CMK (cell line): Measurements from ENCODE around the gene LNPEP.

Experiments used
- DNase-seq: peaks from one replicate; pipeline ENCODE4 v3.0.0-alpha.2; 2010; ENCODE audit warnings: low read depth

Gene LNPEP

DNA sequence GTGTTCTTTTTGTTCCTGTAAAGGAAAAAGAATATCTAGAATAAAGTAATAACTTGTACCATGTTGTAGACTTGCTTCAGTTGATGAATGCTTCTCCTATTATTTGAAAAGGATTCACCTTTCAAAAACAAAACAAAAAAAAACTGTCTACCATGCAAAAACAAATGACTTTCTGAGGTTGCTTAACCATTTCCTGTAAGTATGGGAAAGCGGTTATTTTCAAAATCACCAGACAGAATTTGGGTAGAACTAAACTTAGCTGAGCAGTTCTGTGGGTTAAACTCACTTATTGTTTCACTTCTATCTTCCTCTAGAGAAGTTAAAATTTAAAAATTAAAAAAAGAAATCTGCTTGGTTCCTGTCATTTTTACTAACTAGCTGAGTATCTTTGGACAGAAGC is 25.2 kb downstream of the LNPEP start:
- DNase-seq: no peak

GRCh38 chr5:96962540-96962991 is 26.7 kb downstream of the LNPEP start:
- no peak for DNase-seq

DNA sequence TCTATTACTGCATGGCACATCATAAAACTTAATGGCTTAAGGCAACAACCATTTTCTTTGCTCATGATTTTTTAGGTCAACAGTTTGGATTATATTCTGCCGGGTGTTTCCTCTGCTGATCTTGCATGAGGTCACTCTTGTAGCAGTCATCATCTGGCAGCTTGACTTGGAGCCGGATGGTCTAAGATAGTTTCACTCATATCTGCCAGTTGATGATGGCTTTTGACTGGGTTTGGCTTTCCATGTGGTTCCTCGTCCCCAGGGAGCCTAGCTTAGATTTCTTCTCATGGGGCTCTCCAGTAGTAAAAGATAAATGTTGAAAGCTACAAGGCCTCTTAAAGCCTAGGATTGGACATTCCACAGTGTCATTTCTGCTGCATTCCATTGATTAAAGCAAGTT is 27.4 kb downstream of the LNPEP start:
- DNase-seq: peak; percentile 63

GRCh38 chr5:96966801-96967200 is 30.9 kb downstream of the LNPEP start:
- DNase-seq: no peak

GRCh38 chr5:96967400-96967799 is 31.5 kb downstream of the LNPEP start:
- no peak for DNase-seq

DNA sequence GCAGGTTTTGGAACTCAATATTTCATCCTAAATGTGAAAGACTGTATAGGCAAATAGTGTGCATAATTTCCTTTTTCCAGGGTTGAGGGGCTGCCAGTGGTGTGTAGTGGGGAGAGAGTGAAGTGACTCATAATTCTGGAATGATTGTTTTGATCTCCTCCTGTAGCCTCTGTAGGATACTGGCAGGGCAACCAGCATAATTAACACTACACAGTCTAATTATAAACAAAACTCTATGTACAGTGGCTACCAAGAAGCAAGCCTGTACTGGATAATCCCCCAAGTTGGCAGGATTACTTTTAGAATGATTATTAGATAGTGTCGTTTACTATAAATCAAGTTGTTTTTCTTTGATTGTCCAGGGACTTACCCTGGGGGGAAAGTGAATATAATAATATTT is 32.2 kb downstream of the LNPEP start:
- no peak for DNase-seq

- no peak for DNase-seq
Observed at GRCh38 chr5:96968614-96969013, 32.7 kb downstream of the LNPEP start.

DNA sequence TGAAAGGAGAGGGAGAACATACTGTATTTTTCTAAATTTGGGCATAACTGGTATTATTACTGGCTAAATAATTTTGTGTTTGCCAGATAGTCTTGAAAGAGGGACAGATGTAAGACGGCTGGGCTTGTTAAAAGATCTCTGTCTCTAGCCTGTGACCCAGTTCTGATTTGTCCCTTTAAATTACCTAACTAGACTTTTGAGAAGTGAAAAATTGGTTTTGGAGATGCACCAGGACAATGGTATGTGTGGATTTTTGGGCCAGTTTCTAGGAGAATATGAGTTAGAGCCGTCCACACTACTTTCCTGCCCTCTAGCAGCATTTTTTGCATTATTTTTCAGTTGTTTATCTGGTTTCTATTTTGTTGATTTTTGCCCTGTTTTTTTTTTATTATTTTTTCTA is 33.5 kb downstream of the LNPEP start:
- no peak for DNase-seq

DNA sequence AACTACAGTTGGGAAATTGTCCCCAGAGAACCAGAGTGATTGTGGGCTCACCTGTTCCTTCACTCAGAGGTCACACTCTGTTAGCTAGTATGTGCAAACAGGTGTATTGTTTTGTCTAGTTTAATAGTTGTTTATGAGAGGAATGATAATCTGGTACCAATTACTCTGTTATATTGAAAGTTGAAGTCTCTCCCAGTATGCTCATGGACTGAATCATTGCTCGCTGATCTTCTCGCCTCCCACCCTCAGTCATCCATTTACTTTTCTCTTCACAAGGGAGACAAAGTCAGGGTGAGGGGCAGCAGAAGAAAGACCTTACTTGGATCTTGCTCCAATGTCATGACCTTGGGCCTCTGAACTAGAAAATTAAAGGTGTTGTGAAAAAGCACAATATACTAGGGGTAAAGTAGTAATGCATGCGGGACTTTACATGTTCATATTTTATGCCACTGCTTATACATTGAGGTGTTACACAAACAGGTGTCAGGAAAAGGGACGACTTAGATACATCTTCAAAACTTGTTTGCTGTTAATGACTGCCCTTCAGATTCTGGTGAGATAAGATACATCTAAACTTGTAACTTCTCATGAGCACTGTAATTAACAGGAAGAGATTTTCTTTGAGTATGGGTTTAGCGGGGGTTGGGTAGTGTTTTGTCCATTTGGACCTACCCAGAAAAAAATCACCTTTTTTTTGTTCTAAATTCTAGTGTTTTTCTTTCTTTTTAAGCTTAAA is 36.9 kb downstream of the LNPEP start:
- no peak for DNase-seq

DNA sequence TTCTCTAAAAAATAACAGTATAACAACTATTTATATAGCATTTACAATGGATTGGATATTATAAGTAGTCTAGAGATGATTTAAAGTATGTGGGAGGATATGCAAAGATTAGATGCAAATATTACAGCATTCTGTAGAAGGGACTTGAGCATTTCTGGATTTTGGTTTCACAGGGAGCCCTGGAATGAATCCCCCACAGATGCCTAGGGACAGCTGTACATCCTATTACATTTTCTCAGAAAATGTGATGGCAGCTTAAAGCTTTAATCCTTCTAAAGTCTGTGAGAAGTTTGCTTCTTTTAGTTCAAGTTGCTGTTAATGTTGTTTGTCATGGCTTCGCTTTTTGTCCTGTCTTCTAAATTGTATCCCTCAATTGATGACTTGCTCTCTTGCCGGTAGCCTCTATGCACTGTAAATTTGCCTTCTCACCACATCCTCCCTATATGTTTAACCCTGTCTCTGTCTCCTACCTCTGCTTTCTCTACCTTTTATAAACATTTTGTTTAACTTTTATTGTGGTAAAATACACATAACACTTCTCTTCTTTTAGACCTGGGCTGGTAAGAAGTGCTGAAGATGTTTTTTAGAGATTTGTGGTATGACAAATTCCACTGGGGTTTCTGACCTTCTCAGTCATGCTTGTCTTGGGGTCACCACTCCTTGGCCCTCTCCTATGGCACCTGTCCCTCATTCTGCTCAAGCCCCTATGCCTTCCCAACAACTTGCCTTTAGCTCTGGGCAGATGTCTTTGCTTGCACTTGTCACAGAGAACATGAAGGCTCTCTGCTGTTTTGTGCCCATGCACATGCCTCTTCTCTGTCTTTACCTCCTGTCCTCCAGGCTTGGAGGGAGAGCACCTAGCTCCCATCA is 37.9 kb downstream of the LNPEP start:
- no peak for DNase-seq

DNA sequence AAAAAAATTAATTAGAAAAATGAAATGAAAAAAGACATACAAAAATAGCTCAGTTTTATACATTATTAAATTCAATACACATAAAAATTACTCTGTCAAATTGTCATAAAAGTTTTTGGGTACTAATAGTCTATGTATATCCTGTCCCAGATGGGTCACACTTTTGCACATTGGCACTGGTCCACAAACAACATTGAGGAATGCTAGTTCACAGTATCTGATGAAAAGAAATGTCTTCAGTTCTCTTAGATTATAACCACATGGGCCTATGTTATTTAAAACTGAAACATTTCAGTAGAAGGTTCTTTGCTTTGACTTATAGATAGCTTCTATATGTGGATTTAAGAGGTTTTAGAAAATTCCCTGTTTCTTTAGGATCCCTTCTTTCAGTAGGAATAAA is 39.8 kb downstream of the LNPEP start:
- DNase-seq: no peak

GRCh38 chr5:96977228-96977627 is 41.3 kb downstream of the LNPEP start:
- no peak for DNase-seq

DNA sequence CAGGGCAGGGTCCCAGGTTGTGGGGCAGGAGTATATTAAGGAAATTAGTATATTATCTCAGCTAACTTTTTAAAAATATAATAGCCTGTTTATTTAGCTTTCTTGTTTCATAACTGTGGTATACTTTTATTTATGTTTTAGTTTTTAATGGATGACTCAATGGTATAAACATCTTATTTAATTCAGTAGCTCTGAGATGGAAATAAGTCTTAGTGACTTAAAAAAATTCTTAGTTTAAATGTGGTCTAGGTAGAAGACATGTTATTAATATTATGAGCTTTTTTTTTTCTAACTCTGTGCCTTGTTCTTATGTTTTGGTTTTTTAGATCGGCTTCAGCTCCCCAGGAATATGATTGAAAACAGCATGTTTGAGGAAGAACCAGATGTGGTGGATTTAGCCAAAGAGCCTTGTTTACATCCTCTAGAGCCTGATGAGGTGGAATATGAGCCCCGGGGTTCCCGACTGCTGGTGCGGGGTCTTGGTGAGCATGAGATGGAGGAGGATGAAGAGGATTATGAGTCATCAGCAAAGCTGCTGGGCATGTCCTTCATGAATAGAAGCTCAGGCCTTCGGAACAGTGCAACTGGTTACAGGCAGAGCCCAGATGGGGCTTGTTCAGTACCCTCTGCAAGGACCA is 43.1 kb downstream of the LNPEP start:
- no peak for DNase-seq

- no peak for DNase-seq
Observed at GRCh38 chr5:96984506-96985192, 48.8 kb downstream of the LNPEP start.

DNA sequence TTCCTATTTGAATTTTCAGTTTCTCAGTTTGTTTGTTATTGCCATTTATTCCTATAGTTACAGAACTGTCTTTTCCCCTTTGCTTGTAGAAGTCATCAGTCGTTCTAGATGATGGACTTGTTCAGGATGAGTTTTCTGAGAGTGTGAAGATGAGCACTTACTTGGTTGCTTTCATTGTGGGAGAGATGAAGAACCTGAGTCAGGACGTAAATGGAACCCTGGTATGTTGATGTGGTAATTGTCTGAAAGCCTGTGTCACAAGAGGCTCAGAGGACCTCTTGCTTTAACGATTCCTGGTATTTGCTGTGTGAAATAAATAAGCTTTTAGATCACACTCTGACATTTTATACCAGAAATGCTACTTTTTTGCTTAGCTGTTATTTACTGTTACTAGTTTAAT is 50.6 kb downstream of the LNPEP start:
- DNase-seq: no peak

DNA sequence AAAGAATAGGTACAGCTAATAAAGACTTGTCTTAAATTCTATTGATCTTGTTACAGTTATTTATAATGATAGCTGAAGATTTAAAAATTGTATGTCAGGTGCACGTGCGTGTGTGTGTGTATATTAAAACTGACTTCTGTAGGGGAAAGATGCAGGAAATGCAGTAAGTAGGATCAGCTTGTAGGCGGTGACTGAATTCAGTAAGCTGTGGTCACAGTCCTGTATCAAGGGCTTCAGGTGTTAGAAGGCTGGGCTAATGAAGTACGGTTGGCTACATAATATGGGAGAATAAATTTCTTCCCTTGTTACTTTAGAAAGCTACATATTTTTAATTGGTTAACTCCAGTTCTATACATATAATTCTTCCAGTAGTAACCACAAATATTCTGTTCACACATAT is 54.2 kb downstream of the LNPEP start:
- DNase-seq: no peak

GRCh38 chr5:96991708-96992107 is 55.8 kb downstream of the LNPEP start:
- no peak for DNase-seq

DNA sequence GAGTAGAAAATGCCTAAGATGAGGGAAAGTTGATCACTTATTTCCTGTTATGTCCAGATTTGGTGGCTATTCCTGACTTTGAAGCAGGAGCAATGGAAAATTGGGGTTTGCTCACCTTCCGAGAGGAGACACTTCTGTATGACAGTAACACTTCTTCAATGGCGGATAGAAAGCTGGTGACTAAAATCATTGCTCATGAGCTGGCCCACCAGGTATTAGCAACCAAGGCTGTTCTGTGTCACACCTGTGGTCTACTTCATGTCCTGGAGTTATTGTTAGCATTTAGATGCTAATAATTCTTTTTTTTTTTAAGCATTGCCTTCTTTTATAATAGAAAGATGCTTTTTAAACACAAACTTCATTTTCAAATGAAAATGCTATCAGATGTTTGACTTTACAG is 57.9 kb downstream of the LNPEP start:
- DNase-seq: no peak

DNA sequence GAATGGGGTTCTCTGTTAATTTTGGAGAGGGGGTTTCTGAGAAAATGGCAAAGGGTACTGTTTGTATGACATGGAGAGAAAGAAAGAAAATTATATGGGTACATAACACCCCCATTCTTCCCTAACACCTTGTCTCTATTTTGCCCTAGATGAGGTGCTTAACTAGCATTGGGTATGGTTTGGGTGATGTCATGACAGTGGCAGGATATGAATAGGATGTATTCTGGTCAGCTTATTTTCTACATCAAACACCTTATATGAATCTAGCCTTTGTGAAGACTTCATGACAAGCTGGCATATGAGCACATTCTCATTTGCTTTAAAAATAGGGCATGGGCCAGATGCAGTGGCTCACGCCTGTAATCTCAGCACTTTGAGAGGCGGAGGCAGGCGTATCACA is 58.6 kb downstream of the LNPEP start:
- DNase-seq: no peak

GRCh38 chr5:96995419-96995818 is 59.5 kb downstream of the LNPEP start:
- no peak for DNase-seq

DNA sequence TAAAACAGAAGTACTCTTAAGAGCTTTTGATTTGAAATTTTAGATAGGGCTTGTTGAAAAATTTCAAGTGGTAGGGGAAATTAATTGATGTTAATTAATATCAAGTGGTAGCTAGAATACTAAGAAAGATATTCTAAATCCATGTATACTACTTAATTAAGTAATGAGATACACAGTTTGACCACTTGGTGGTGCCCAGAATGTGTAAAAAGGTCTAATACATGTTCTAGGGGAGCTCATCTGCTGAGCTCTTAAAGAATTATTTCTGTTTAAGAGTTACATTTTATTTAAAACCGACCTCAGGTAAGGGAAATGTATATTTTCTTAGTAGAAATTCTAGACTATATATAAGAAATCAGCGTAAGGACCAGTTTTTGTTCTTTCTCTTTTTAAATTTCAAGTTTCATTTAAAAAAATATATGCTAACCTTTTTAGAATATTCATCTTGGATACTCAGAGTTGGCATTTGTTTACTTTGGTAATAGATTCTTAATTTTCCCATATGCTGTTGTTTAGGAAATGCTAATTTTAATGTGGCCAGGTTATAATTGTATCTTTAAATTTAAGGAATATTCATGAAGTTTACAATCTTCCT is 61.5 kb downstream of the LNPEP start:
- DNase-seq: peak; percentile 4

DNA sequence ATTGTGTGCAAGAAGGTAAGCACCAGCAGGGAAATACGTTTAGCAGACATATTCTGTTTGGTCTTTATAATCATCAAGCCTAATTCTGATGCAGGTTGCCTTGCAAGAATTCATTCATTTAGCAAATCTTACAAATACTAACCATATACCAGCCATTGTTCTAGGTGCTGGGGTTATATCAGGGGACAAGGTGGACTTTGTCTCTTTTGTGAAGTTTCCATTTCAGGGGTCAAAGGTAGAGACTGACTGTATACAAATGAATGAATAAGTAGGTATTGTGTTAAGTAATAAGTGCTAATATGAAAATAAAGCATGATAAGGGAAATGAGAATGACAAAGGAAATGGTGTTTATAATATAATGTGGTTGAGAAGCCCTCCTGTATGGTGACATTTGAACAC is 64.0 kb downstream of the LNPEP start:
- no peak for DNase-seq
